GM12878 (cell line): ENCODE results near the gene RPL10A. TPM values are rescaled to one million over a fixed set of nuclear protein-coding genes. Genes with fewer than 3 reads are reported as not detected.

Experiments
- ATAC-seq: fragments of 200-7000 bp; cut with Tn5 transposase; 3 replicates; pipeline ENCODE4 v1.9.1; 2020; ENCODE audit warnings: mild to moderate bottlenecking, moderate library complexity
- BruUV-seq: library from RNA; stranded (reverse); fragments of 400-500 nt; replicated peaks from 2 replicates; lab custom pipeline; 2021; lab: Mats Ljungman, UMichigan
- CTCF ChIA-PET: fragments of 300-600 bp; sonication (Branson Sonifier 250); formaldehyde crosslinking; extraction: SDS; loops from one replicate; lab custom pipeline; 2021; ENCODE audit warnings: inconsistent platforms; lab: Yijun Ruan, JAX
- POLR2A ChIA-PET: fragments of 350-600 bp; formaldehyde crosslinking; extraction: SDS; loops from one replicate; lab custom pipeline; 2021; ENCODE audit warnings: inconsistent platforms; lab: Charles Lee
- RAD21 ChIA-PET: fragments of 300-600 bp; sonication (Branson Sonifier 250); formaldehyde crosslinking; loops from one replicate; lab custom pipeline; 2023; ENCODE audit warnings: antibody characterized with exemption; ENCODE audit not compliant: unreplicated experiment; lab: Charles Lee
- SMC1A ChIA-PET: fragments of 300-600 bp; sonication (Branson Sonifier 250); formaldehyde crosslinking; loops from one replicate; lab custom pipeline; 2023; ENCODE audit not compliant: unreplicated experiment, uncharacterized antibody; lab: Charles Lee
- DNase-seq: peaks from one replicate; pipeline ENCODE4 v3.0.0-alpha.2; 2011; ENCODE audit warnings: low read depth, low spot score
- FAIRE-seq: peaks from 3 replicates; lab custom pipeline; 2011; peaks lifted over from hg19 to GRCh38; lab: Jason Lieb, UNC
- H2AFZ ChIP-seq: 2 replicates; pipeline ENCODE4 v1.6.0; 2011; ENCODE audit warnings: low read depth, low read length, control low read depth; ENCODE audit not compliant: control insufficient read depth
- H3K27ac ChIP-seq: 2 replicates; pipeline ENCODE4 v1.5.1; 2011; ENCODE audit warnings: control low read depth; ENCODE audit not compliant: control insufficient read depth, insufficient read depth
- H3K27me3 ChIP-seq, 2 experiments: replicated peaks in 1 of 2; 2 replicates each; pipeline versions ENCODE4 v1.6.0 to v1.6.1; 2011; ENCODE audit warnings: low read length in 1 of 2; ENCODE audit not compliant: control insufficient read depth in 2 of 2, insufficient read depth in 2 of 2
- H3K36me3 ChIP-seq, 2 experiments: 2 replicates each; pipeline ENCODE4 v1.5.1; 2011; ENCODE audit warnings: low read length in 1 of 2; ENCODE audit not compliant: control insufficient read depth in 2 of 2, insufficient read depth in 2 of 2
- H3K4me1 ChIP-seq: 2 replicates; pipeline ENCODE4 v1.6.1; 2011; ENCODE audit warnings: mild to moderate bottlenecking, low read length, moderate library complexity, mixed read lengths; ENCODE audit not compliant: control insufficient read depth, insufficient read depth
- H3K4me2 ChIP-seq: 2 replicates; pipeline ENCODE4 v1.6.0; 2011; ENCODE audit warnings: control low read depth; ENCODE audit not compliant: control insufficient read depth, insufficient read depth
- H3K4me3 ChIP-seq: fragments of 200-600 bp; sonication (generic); 2 replicates; pipeline ENCODE4 v1.5.1; 2016
- H3K79me2 ChIP-seq: 2 replicates; pipeline ENCODE4 v1.6.0; 2011; ENCODE audit warnings: low read length; ENCODE audit not compliant: control insufficient read depth, insufficient read depth
- H3K9ac ChIP-seq: 2 replicates; pipeline ENCODE4 v1.8.0; 2011; ENCODE audit warnings: low read length, control low read depth, mixed read lengths; ENCODE audit not compliant: control insufficient read depth, insufficient read depth
- H3K9me3 ChIP-seq: replicated peaks from 3 replicates; pipeline ENCODE4 v1.5.1; 2011; ENCODE audit warnings: mild to moderate bottlenecking, low read length; ENCODE audit not compliant: control insufficient read depth, insufficient read depth
- H4K20me1 ChIP-seq: 2 replicates; pipeline ENCODE4 v1.6.0; 2011; ENCODE audit not compliant: control insufficient read depth, insufficient read depth
- HDAC2 ChIP-seq: fragments of 200-600 bp; sonication (generic); IDR thresholded peaks from 2 replicates; pipeline ENCODE4 v1.6.1; 2017
- POLR2AphosphoS5 ChIP-seq: IDR thresholded peaks from 2 replicates; pipeline ENCODE4 v1.6.1; 2011; ENCODE audit warnings: mild to moderate bottlenecking, low read length, inconsistent platforms
- WGBS: methylation state at CpG from one replicate; pipeline ENCODE4 v1.1.6; 2016; ENCODE audit warnings: low lambda C conversion rate; ENCODE audit not compliant: insufficient replicate concordance, insufficient coverage; ENCODE audit errors: missing lambda C conversion rate; 5-methylcytosine and 5-hydroxymethylcytosine counted together
- in situ Hi-C: fragments of 300-500 bp; cut with MboI; formaldehyde crosslinking; loops from 9 replicates; pipeline ENCODE4 v1.14.3; 2018; ENCODE audit warnings: mixed read lengths
- intact Hi-C: fragments of 100-400 bp; cut with micrococcal nuclease; formaldehyde crosslinking; loops from one replicate; pipeline ENCODE4 v1.14.2; 2022; ENCODE audit not compliant: unreplicated experiment
- polyA plus RNA-seq, 11 experiments: library from polyadenylated mRNA; depleted of rRNA in 4 of 11; unstranded in 6 of 11; stranded (reverse) in 5 of 11; fragments of >200 nt; fragmentation: Nextera tagmentation in 4 of 11; fragmentation: Illumina TruSeq in 1 of 11; extraction: Ambion mirVana in 4 of 11; extraction: Trizol in 1 of 11; gene quantifications; 1 replicate in 1 of 11; 2 replicates in 10 of 11; pipeline versions ENCODE4 v1.2.1 to v1.2.3, GENCODE V29; 2011 to 2016; ENCODE audit warnings: inconsistent platforms in 2 of 11, missing spikeins in 2 of 11, low read depth in 1 of 11
- total RNA-seq, 4 experiments: library from RNA; depleted of rRNA in 3 of 4; stranded (reverse); fragments of >200 nt in 3 of 4; fragmentation: Illumina TruSeq in 1 of 4; extraction: Trizol in 1 of 4; gene quantifications; 2 replicates each; pipeline versions ENCODE4 v1.2.1 to v1.2.3, GENCODE V29; 2013 to 2021
- TF ChIP-seq, protein P1 (sequence below), 3 experiments: IDR thresholded peaks in 2 of 3; conservative IDR thresholded peaks in 1 of 3; 2 replicates each; pipeline ENCODE4 v1.5.1; 2011; ENCODE audit warnings: low read depth in 3 of 3, low read length in 3 of 3, mild to moderate bottlenecking in 3 of 3, control low read depth in 2 of 3, moderate library complexity in 2 of 3, inconsistent platforms in 1 of 3, mixed read lengths in 1 of 3; ENCODE audit not compliant: control insufficient read depth in 2 of 3, insufficient read depth in 1 of 3; ENCODE audit errors: extremely low read depth in 1 of 3
- TF ChIP-seq, protein P2 (sequence below): IDR thresholded peaks from 2 replicates; pipeline ENCODE4 v1.6.1; 2012; ENCODE audit warnings: improper control_type of control experiment, low read depth, low read length; ENCODE audit not compliant: insufficient replicate concordance

Gene RPL10A
- total and polyA plus RNA-seq, 10 of the 15 experiments (the other 5 are each of a cell fraction or from before 2014, with no cell fraction given) = 833 to 4,029 (median 2,795) TPM

DNA sequence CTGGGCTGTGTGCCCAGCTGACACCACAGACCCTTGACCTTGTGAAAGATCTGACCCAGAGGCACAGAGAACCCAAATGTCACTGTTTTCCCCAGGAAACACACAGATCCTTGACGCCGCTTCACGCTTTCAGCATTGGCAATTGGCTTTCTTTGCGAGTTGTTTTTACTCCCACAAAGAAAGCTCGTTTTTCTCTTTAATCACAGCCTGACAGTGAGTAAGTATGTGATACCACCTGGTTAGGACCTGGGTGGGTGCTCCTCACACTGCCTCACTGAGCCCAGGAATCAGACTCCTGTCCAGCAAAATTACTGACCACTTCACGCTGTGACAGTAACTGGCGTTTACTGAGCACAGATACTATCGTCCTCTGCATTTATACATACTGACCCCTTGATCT lies 13.0 kb downstream of the RPL10A start:
- ATAC-seq (no peak), FAIRE-seq (no peak)

More for the DNA sequence above, 13.0 kb downstream of the RPL10A start:
- H3K27ac ChIP-seq = no peak overlapping the region
- SMC1A ChIA-PET = interaction anchor here (0.6 to 1.0 kb wide), 2 partner anchors 11 to 182 kb away, joined by 3 read pairs; no protein-coding TSS in a partner anchor
- H3K4me2 ChIP-seq = no peak overlapping the region
- no peak for DNase-seq
- no peaks in the 10 kb centered on the region for H3K79me2 ChIP-seq
- TF ChIP-seq, protein P1, sequence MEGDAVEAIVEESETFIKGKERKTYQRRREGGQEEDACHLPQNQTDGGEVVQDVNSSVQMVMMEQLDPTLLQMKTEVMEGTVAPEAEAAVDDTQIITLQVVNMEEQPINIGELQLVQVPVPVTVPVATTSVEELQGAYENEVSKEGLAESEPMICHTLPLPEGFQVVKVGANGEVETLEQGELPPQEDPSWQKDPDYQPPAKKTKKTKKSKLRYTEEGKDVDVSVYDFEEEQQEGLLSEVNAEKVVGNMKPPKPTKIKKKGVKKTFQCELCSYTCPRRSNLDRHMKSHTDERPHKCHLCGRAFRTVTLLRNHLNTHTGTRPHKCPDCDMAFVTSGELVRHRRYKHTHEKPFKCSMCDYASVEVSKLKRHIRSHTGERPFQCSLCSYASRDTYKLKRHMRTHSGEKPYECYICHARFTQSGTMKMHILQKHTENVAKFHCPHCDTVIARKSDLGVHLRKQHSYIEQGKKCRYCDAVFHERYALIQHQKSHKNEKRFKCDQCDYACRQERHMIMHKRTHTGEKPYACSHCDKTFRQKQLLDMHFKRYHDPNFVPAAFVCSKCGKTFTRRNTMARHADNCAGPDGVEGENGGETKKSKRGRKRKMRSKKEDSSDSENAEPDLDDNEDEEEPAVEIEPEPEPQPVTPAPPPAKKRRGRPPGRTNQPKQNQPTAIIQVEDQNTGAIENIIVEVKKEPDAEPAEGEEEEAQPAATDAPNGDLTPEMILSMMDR (IDR thresholded peaks at IDR 0.05 in 2 of 3, conservative IDR thresholded peaks at IDR 0.05 in 1 of 3; ENCODE audit: control insufficient read depth in 2 of 3, extremely low read depth in 1 of 3, insufficient read depth in 1 of 3, low read depth in 3 of 3, low read length in 3 of 3) = no peak
- TF ChIP-seq POLR2AphosphoS5 (no peak), HDAC2 (no peak)
- TF ChIP-seq, protein P2, sequence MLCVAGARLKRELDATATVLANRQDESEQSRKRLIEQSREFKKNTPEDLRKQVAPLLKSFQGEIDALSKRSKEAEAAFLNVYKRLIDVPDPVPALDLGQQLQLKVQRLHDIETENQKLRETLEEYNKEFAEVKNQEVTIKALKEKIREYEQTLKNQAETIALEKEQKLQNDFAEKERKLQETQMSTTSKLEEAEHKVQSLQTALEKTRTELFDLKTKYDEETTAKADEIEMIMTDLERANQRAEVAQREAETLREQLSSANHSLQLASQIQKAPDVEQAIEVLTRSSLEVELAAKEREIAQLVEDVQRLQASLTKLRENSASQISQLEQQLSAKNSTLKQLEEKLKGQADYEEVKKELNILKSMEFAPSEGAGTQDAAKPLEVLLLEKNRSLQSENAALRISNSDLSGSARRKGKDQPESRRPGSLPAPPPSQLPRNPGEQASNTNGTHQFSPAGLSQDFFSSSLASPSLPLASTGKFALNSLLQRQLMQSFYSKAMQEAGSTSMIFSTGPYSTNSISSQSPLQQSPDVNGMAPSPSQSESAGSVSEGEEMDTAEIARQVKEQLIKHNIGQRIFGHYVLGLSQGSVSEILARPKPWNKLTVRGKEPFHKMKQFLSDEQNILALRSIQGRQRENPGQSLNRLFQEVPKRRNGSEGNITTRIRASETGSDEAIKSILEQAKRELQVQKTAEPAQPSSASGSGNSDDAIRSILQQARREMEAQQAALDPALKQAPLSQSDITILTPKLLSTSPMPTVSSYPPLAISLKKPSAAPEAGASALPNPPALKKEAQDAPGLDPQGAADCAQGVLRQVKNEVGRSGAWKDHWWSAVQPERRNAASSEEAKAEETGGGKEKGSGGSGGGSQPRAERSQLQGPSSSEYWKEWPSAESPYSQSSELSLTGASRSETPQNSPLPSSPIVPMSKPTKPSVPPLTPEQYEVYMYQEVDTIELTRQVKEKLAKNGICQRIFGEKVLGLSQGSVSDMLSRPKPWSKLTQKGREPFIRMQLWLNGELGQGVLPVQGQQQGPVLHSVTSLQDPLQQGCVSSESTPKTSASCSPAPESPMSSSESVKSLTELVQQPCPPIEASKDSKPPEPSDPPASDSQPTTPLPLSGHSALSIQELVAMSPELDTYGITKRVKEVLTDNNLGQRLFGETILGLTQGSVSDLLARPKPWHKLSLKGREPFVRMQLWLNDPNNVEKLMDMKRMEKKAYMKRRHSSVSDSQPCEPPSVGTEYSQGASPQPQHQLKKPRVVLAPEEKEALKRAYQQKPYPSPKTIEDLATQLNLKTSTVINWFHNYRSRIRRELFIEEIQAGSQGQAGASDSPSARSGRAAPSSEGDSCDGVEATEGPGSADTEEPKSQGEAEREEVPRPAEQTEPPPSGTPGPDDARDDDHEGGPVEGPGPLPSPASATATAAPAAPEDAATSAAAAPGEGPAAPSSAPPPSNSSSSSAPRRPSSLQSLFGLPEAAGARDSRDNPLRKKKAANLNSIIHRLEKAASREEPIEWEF = no peak
- H3K4me3 ChIP-seq = no peak overlapping the region
- H2AFZ ChIP-seq = no peak overlapping the region
- no peaks in the 10 kb centered on the region for H4K20me1 ChIP-seq
- no peak overlapping the region for H3K9ac ChIP-seq
- WGBS = 68% methylated on average over 8 of the region's 8 CpGs
- intact Hi-C loops (no loop called here), in situ Hi-C loops (no loop called here)
- H3K4me1 ChIP-seq = no peaks in the 10 kb centered on the region
- H3K27me3 ChIP-seq = no peaks in the 10 kb centered on the region; a peak in 2 of 4 replicates
- H3K36me3 ChIP-seq = no peaks in the 10 kb centered on the region
- RAD21 ChIA-PET = interaction anchor here (0.7 kb wide), 1 partner anchor 11 kb away, joined by 3 read pairs; no protein-coding TSS in a partner anchor
- no peaks in the 10 kb centered on the region for H3K9me3 ChIP-seq
- POLR2A ChIA-PET = interaction anchor here (1.1 kb wide), 1 partner anchor 11 kb away, joined by 3 read pairs; no protein-coding TSS in a partner anchor
- CTCF ChIA-PET = interaction anchor here (2.2 kb wide), 1 partner anchor 10 kb away, joined by 11 read pairs; no protein-coding TSS in a partner anchor
- no TSS peak for BruUV-seq
